ENCODE data around the gene MUC5B. TPM values are rescaled to one million over a fixed set of nuclear protein-coding genes. Genes with fewer than 3 reads are reported as not detected.
A peak's percentile ranks its signal among the peaks of the same experiment; 100 is the strongest.

The MUC5B gene
- polyA plus RNA-seq, 1 donor: not detected

DNA sequence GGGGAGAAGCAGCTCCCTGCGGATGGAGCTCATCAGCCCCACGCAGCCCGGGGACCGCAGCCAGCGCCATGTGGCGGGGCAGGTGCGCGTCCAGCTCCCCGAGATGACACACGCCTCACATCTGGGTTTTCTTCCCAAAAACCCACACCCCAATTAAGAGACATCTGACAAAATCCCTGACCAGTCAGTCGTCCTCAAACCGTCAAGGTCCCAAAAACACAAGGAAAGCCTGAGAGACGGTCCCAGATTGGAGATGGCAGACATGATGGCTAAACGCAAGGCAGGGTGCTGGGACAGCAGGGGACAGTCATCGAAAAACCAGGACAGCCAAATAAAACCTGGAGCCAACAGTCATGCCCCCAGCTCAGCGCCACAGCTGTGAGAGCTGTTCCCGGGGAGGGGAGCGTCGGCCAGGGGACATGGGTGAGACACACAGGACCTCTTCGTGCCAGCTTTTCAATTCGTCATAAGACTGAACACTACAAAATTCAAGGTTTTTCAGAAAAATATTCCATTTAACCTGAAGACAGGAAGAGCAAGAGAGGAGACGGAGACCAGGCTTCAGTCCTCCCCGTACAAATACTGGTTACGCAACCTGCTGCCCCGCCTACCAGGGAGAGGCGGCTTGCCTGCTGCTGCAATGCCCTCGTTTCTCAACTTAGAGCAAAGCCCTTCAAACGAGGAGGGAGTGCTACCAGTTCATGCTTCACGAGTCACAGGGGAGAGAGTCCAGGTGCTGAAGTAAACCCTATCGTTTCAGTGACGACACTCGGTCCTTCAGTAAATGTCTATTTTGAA is 76.0 kb downstream of the MUC5B start:
- DNase-seq (ENCODE audit: low read depth): no peak

DNA sequence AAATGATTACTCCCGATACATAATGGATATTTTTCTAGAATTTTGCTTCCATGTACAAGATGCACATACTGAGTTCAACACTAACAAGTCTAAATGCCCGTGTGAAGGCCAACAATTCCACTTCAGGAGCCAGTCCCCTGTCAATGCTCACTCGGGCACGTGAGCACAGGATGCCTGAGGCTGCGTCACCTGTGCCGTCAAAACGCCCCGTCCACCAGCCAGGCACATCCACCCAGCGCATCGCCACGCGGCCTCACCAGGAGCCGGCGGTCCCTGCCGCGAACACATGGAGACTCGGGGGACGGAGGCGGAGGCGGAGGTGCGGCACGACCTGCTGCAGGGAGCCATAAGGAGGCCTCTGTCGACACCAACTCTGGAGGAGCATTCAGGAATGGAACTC is 76.8 kb downstream of the MUC5B start:
- DNase-seq (ENCODE audit: low read depth): no peak

DNA sequence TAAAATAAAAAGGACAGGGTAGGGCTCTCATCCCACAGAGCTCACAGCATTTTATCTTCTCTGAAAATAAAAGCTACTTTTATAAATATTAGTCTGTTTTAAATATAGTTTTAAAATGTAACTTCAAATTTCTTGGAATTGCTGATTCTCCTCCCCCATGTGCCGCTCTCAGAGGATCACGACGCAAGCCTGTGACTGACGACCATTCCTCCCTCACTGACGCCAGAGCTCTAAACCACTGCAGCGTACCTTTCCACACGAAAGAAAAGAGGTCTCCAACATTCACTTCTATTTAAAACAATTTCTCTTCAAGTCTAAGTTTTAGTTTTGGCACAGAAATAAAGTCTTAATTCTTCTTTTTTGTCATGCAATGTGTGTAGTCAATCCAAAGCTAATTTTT is 77.3 kb downstream of the MUC5B start:
- DNase-seq (ENCODE audit: low read depth): no peak

DNA sequence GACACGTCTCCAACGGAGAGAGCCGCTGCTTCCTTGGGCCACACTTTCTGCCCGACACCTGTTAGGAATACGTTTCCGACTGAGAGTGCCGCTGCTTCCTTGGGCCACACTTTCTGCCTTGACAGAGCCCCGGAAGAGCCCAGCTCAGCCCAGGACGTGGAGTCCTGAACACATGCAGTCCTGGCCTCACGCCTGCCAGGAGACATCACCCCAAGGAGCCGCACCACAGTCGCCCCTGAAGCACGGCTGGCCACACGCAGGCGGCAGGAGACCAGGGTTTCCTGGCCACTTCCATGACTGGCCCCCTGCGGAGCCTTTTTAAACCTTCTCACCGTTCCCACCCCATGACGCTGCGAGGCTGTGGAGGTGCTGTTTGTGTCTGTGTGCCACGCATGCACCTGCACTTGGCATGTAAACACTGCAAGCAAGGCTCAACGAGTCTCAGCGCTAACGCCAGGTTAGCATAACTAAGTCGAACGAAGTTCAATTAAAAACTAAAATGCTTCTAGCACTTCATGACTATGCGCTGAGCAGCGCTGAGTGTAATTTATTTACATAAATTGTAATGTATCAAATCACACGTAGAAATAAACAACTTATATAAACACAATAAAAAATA is 77.8 kb downstream of the MUC5B start:
- DNase-seq (ENCODE audit: low read depth): no peak

DNA sequence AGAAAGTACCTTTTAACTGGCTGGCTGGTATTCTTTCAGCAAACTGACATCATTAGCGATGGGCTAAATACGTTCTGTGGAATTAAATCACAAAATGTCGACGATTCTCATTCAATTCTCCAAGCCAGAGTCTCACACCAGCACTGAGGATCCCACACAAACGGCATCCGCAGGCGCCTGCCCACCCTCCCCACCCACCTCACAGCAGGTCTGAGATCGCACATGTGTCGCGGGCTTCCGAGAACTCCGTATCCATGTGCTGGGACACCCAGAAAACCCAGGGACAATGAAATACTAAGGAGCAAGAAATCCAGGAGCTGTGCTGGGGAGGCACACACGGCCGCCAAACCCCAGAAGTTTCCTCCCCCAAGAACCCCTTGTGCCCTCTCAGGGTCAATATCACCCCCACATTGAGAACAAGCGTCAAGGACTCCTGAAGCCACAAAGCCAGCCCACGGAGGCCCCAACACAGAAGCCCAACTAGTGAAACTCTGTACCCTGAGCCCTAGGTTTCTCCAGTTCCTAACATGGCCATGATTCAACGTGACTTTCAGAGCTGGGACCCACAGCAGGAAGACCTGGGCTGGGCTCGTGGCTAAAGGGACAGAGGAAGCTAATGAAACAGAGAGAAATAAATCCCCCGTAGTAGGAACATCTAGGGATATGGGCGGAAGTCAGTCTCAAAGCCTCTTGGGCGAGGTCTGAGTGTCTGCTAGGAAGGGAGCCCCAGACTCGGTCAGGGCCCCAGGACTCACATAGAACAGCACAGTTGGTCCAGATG is 78.5 kb downstream of the MUC5B start:
- DNase-seq (ENCODE audit: low read depth): no peak

DNA sequence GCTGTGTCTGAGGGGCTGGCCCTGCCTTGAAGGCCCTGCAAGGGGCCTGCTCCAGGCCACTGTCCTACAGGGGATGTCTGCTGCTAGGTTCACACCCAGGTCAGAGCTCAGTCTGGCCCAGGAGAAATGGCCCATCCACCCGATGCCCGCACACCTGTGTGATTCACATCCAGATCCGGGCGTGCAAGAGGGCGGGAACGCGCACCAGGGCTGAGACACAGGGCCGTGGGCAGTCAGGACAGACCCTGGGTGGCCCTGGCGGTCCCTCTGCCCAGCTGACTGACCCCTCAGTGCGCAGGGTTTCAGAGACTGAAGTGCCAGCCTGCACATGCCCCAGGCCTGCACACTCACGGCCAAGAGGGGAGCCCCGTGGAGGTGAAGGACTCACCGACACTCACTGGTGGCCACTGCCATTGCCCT is 79.2 kb downstream of the MUC5B start:
- no peak for DNase-seq (ENCODE audit: low read depth)

DNA sequence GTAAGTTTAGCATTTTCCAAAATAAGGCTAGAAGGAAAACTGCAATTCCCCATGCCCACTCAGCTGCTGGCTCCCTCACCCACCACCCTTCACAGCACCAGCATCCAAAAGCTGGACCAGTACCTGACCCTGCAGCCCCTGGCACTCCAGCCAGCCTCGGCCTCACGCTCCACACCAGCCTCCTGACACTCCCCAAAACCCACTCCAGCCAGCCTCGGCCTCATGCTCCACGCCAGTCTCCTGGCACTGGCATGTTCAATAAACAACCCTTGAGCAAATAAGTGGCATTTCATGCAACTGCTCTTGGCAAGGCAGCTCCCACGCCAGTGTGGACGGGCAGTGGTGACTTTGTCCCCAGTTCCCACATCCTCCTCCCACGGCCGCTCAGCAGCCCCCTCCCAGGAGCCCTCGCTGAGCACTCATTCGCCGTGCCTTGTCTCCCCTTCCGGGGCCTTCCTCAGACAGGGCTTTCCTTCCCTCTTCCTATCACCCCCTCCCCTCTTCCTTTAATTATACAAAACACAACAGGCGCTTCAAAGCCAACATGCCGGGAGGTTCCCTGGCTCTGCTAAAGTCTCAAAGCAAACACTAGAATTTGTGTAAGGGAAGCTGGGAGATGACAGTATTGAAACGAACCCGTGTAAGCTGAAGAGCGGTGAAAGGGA is 79.7 kb downstream of the MUC5B start:
- no peak for DNase-seq (ENCODE audit: low read depth)

DNA sequence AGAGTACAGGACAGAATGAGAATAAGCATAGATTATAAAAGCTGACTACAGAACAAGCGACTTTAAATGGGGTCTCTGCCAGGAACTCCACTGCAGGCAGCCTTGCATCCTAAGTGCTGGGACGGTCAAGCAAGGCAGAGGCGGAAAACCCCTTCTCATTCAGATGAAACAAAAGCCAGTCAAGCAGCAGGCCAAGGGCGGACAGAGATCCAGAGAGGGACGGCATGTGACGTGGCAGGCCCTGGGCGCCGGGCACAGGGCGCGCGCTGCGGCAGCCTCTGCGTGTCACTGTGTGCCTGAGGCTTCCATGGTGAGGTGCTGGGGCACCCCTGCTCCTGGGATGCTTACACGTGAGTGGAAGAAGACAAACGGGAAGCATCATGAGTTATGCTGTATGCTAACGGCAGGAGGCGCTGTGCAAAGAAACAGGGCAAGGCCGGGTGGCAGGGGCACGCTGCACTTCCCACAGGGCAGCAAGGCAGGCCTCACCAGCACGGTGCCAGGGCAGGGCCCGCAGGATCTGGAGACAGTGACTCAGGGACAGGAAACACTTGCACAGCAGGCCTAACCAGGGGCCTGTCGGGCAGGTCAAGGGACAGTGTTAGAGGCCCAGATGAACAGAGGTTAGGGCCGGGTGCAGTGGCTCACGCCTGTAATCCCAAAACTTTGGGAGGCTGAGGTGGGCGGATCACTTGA is 80.4 kb downstream of the MUC5B start:
- DNase-seq (ENCODE audit: low read depth): no peak

DNA sequence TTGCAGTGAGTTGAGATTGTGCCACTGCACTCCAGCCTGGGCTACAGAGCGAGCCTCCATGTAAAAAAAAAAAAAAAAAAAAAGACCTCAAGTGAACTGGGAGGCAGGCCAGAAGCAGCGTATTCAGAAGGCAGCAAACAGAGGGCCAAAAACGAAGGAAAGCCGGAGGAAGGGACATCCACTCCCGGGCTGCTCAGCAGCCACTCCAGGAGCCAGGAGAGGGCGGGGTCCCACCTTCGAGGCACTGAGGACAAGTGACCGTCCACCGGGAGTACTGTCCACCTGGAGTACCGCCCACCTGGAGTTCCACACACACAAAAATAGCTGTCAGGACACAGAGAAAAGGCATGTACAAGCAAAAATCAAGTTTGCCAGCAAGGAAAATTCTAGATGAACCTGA is 81.1 kb downstream of the MUC5B start:
- no peak for DNase-seq (ENCODE audit: low read depth)

DNA sequence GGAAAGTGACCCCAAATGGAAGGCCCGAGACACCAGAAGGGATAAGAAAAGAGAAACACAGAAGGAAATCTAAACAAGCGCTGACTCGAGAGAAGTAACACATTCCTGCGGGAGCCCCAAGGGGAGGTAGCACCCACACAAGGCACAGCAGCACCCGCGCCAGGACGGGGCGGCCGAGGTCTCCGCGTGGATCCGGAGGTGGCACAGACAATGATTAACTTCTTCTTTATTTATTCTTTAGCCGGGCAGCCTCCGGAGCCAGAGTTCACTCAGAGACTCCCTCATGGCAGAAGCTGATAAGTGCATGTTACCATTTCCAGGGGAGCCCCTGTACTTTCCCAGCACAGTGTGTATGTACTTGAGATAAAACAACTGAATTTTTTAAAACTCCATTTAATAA is 81.5 kb downstream of the MUC5B start:
- no peak for DNase-seq (ENCODE audit: low read depth)

DNA sequence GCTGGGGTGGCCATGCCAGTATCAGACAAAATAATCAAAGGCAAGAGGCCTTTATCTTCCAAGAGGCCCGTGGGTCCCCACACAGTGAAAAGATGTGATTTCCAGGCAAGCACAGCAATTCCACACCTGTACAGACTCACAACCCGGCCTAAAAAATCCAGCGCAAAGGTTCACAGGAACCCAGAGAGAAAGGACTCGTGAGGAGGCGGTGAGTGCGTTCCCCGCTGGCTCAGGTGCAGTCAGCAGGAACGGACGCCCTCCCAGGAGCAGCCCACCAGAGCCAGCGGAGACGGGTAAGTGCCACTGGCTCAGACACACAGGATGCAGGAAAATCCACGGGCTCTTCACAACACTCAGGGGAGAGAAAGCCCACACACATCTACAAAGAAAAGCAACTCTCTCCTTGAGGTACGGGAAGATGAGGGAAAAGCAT is 82.2 kb downstream of the MUC5B start:
- no peak for DNase-seq (ENCODE audit: low read depth)

DNA sequence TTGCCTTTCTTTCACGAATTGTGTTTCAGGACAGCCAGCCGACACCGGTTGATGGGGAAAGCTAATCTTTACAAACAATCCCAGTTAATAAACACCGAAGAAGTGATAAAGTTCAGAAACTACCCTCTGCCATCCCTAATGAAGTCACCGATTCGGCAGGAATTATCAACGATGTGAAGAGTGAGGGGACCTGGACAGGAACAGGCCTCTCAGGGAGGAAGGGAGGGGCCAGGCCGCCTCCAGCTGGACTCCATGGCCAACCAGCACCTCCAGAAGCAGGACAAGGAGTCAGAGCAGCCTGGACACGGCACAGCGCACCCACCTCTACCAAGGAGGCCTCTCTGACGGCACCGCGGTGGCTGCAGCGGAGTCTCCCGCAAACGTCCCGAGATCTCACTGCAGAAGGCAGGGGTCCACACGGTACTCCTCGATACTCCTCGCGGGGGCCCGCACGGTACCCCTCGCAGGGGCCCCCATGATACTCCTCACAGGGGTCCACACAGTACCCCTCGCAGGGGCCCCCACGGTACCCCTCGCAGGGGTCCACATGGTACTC is 82.7 kb downstream of the MUC5B start:
- no peak for DNase-seq (ENCODE audit: low read depth)

DNA sequence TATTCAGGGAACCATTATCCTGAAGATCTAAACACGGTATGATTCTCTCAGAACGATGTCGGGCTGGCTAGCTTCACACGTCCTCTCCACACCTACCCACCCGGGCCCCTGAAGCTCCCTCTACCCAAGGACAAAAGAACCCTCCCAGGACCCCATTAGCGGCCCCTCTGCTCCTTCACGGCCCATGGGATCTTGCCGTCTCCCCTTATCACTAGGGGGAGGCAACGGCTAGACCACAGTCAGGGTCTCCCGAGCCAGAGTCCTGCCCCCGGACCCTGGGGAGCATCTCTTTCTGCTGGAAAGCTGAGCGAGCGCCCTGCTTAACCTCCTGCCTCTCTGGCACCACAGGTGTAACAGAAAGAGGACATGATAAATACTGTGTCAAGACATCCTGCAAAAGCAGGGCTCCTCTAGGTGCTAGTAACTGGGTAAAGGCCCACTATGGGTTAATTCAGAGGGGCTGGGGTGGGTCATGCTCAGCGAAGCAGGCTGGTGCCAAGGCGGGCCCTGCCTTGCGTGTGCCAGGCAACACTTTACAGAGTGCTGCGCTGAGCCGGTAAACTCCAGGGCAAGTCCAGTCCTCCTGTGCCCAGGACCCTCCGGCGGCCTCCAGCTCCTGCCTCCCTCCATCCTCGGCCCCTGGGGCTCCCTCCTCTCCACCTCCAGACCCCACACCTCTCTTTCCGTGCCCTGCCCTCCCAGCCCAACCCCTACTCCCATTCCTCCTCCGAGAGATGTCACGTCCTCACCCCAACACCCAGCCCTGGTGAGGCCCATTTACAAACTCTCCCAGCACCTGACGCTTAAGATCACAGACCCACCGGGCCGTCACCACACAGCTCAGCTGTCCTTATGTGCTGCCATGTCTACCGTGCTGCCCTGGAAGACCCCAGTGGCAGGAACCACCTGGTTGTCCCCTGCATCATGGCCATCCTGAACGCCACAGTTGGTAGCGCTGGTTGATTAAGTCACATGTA is 83.6 kb downstream of the MUC5B start:
- no peak for DNase-seq (ENCODE audit: low read depth)

DNA sequence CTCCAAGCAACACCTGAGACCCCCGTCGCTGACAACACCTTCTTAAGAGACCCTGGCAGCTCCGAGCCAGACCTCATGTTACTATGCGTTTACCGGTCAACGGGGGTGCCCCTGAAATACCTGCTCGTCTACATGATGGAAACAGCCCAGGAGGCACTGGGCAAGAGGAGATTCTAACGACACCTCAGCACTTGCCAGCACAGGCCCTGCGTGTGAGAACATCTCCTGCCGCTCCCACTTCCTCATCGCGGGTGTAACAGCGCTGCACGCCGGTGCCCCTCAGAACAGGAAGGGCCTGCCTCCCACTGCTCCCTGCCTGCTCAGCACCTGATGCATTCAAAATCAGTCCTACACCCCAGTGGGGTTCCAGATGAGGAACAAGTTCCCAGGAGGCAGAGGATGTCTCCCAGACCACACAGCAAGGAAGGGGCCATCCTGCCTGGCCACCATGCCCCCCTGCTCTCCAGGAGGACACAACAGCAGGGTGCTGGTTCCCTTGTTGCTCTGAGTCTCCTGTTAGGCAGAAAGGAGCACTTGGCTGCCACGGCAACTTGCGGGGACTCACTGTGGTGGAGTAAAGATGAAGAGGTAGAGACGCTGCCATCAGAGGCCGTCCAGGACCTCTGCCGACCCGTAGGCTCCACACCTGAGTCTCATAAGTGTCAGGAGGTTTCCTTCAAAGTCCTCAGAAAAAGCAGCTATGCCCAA is 84.5 kb downstream of the MUC5B start:
- no peak for DNase-seq (ENCODE audit: low read depth)

DNA sequence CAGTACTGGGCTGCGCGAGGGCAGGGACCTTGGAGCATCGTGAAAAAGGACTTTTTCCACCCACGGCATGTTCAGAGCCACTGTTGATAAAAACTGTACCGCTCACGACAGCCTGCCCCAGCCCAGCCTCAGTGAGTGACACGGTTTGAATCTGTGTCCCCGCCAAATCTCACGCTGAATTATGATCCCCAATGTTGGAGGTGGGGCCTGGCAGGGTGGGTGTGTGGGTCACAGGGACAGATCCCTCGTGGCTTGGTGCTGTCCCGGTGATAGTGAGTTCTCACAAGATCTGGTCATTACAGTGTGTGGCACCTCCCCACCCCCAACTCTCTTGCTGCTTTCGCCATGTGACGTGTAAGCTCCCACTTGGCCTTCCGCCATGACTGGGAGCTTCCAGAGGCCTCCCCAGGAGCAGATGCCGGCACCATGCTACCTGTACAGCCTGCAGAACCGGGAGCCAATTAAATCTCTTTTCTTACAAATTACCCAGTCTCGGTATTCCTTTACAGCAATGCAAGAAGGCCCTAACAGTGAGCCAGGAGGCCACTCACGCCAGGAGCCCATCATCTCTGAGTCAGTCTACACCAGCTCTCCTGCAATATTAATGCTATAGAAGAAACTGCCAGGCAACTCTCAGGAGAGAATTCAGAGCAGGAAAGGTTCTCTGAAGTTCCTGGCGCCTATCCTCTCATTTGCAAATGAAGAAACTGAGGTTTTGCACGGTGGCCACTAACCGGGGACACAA is 85.3 kb downstream of the MUC5B start:
- DNase-seq (ENCODE audit: low read depth): no peak

DNA sequence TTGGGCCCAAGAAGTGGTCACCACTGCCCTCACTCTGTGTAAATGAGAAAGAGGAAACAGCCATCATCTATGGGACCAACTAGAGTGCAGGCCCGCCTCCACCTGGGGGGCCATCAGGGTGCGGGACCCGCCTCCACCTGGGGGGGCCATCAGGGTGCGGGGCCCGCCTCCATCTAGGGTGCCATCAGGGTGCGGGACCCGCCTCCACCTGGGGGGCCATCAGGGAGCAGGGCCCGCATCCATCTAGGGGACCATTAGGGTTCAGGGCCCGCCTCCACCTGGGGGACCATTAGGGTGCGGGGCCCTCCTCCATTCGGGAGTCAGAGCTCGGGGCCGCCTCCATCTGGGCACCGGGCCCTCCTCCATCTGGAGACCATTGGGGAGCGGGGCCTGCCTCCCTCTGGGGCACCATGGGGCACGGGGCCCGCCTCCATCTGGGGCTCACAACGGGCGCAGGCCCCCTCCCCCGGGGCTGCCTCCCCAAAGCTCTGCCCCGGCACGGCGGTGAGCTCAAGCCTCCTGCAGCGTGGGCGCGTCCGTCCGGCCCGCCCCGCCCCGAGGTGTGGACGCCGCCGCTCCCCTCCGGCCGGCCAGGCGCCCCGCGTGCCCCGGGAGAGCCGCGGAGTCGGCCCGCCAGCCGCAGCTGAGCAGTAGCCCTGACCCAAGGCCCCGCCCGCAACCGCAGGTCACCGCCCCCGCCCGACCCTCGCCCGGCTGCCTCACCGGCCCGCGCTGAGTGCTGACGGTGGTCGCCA is 86.1 kb downstream of the MUC5B start:
- DNase-seq (ENCODE audit: low read depth): no peak

DNA sequence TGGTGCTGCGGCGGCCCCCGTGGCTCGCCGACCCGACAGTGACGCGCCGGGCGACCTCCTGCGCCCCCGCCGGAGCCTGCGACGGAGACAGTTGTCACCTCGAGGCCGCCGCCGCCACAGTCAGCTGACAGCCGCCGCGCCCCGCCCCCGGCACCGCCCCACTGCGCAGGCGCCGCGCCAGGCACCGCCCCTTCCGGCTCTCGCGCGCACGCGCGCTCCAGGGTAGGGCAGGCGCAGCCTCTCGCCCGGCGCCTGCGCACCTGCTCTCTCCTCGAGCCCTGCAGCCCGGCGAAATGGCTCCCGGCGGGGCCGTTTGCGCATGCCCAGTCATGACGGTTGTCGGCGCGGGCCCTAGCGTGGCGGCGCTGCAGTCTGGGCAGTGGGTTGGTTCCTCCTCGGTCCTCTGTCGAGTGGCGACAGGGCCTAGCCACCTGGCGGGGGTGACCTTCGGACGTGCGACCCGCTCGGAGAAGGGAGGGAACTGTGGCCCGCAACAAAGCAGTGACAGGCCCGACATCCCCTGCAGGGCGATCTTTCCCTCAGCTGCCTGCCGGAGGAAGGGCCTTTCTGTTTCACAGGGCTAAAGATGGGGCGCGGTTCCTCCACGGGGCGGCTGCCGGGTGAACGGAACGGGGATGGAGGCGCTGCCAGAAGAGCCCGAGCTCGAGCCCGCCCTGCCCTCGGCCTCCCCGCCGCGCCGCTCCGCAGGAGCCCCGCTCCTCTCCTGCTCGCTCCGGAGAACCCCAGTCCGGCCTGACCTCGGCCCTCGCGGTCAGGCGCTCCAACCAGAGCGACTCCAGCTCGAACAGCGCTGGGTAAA is 86.8 kb downstream of the MUC5B start, which contains the start of gene TOLLIP:
TOLLIP (minus strand) TSS at position 135 of the 820 bp plus-strand sequence; CDS start at position 1, 134 bp downstream.
- DNase-seq (ENCODE audit: low read depth): peak; percentile 76

All from forelimb muscle (tissue), 1 donor.